H1 (cell line): ENCODE results near the gene IMP3. TPM values are rescaled to one million over a fixed set of nuclear protein-coding genes. Genes with fewer than 3 reads are reported as not detected.

Experiments
- CTCF ChIA-PET: fragments of 300-600 bp; sonication (Branson Sonifier 250); formaldehyde crosslinking; loops from one replicate; lab custom pipeline; 2021; ENCODE audit not compliant: partially characterized antibody; lab: Charles Lee
- POLR2A ChIA-PET: fragments of 300-600 bp; sonication (Branson Sonifier 250); formaldehyde crosslinking; loops from one replicate; lab custom pipeline; 2021; ENCODE audit warnings: inconsistent platforms; ENCODE audit not compliant: partially characterized antibody; lab: Charles Lee
- DNase-seq, 2 experiments: peaks; one replicate each; pipeline versions ENCODE4 v3.0.0 to v3.0.0-alpha.2; 2010 to 2022; ENCODE audit warnings: low spot score in 2 of 2, low read depth in 1 of 2, mixed read lengths in 1 of 2
- FAIRE-seq: peaks from 2 replicates; lab custom pipeline; 2011; peaks lifted over from hg19 to GRCh38; lab: Jason Lieb, UNC
- H2AFZ ChIP-seq: 2 replicates; pipeline ENCODE4 v1.8.1; 2012; ENCODE audit warnings: low read length, inconsistent platforms
- H2AK5ac ChIP-seq: 2 replicates; pipeline ENCODE4 v1.6.1; 2013; ENCODE audit warnings: low read depth, low read length
- H2BK120ac ChIP-seq: replicated peaks from 2 replicates; pipeline ENCODE3; 2013; ENCODE audit warnings: low read depth, low read length, inconsistent platforms
- H2BK12ac ChIP-seq: 2 replicates; pipeline ENCODE4 v1.6.1; 2013; ENCODE audit warnings: low read depth, low read length
- H2BK15ac ChIP-seq: 2 replicates; pipeline ENCODE4 v1.6.1; 2013; ENCODE audit warnings: low read length
- H2BK20ac ChIP-seq: 2 replicates; pipeline ENCODE4 v1.6.1; 2013; ENCODE audit warnings: low read length
- H2BK5ac ChIP-seq: 2 replicates; pipeline ENCODE4 v1.6.1; 2013; ENCODE audit warnings: low read depth, low read length
- H3K14ac ChIP-seq: 2 replicates; pipeline ENCODE4 v1.6.1; 2013; ENCODE audit warnings: inconsistent platforms; ENCODE audit not compliant: insufficient read length
- H3K18ac ChIP-seq: 2 replicates; pipeline ENCODE4 v1.6.1; 2013; ENCODE audit warnings: low read length; ENCODE audit errors: extremely low read depth
- H3K23ac ChIP-seq: 2 replicates; pipeline ENCODE4 v1.6.1; 2013; ENCODE audit warnings: inconsistent platforms; ENCODE audit not compliant: insufficient read length
- H3K23me2 ChIP-seq: 2 replicates; pipeline ENCODE4 v1.6.1; 2013; ENCODE audit warnings: low read depth, low read length
- H3K27ac ChIP-seq: 2 replicates; pipeline ENCODE4 v1.6.1; 2011; ENCODE audit warnings: low read depth, low read length, inconsistent platforms
- H3K27me3 ChIP-seq, 4 experiments: replicated peaks in 1 of 4; 1 replicate in 1 of 4; 2 replicates in 3 of 4; pipeline versions ENCODE4 v1.6.1 to v1.8.1; 2011 to 2013; ENCODE audit warnings: low read length in 3 of 4, mild to moderate bottlenecking in 3 of 4, inconsistent platforms in 2 of 4, mixed read lengths in 2 of 4, moderate library complexity in 1 of 4; ENCODE audit not compliant: control insufficient read depth in 3 of 4, insufficient read depth in 3 of 4; ENCODE audit errors: extremely low read depth in 1 of 4
- H3K36me3 ChIP-seq, 4 experiments: 2 replicates each; pipeline versions ENCODE4 v1.6.1 to v1.8.1; 2011 to 2013; ENCODE audit warnings: mild to moderate bottlenecking in 4 of 4, low read length in 3 of 4, moderate library complexity in 2 of 4, control low read depth in 1 of 4, inconsistent platforms in 1 of 4; ENCODE audit not compliant: insufficient read depth in 4 of 4, control insufficient read depth in 2 of 4
- H3K4ac ChIP-seq: replicated peaks from 2 replicates; pipeline ENCODE3; 2013; ENCODE audit warnings: low read length, low read depth, mixed read lengths, inconsistent platforms; ENCODE audit not compliant: insufficient read length
- H3K4me1 ChIP-seq, 4 experiments: replicated peaks in 1 of 4; 1 replicate in 1 of 4; 2 replicates in 3 of 4; pipeline versions ENCODE4 v1.6.1 to v1.8.1; 2011 to 2013; ENCODE audit warnings: low read length in 3 of 4, inconsistent platforms in 2 of 4, mixed read lengths in 1 of 4; ENCODE audit not compliant: insufficient read depth in 4 of 4, control insufficient read depth in 3 of 4
- H3K4me2 ChIP-seq, 2 experiments: 2 replicates each; pipeline versions ENCODE4 v1.6.1 to v1.8.1; 2011 to 2013; ENCODE audit warnings: low read depth in 2 of 2, low read length in 2 of 2, control low read depth in 1 of 2, inconsistent platforms in 1 of 2, mild to moderate bottlenecking in 1 of 2; ENCODE audit not compliant: insufficient read depth in 1 of 2
- H3K4me3 ChIP-seq, 4 experiments: fragments of 200-600, 300-600 bp in 1 of 4; sonication (generic), shearing (Covaris generic), sonication (Bioruptor Twin) in 1 of 4; 2 replicates each; pipeline versions ENCODE4 v1.5.1 to v1.8.1; 2011 to 2016; ENCODE audit warnings: low read length in 4 of 4, low read depth in 3 of 4, control low read depth in 2 of 4, inconsistent platforms in 2 of 4, mild to moderate bottlenecking in 2 of 4, mixed read lengths in 1 of 4, moderate library complexity in 1 of 4; ENCODE audit not compliant: insufficient read depth in 2 of 4; ENCODE audit errors: extremely low read depth in 1 of 4
- H3K56ac ChIP-seq: replicated peaks from 2 replicates; pipeline ENCODE3; 2013; ENCODE audit warnings: low read depth, mild to moderate bottlenecking, mixed read lengths, low read length, inconsistent platforms; ENCODE audit not compliant: insufficient read length
- H3K79me1 ChIP-seq: 2 replicates; pipeline ENCODE4 v1.6.1; 2013; ENCODE audit warnings: low read depth, low read length, control low read depth
- H3K79me2 ChIP-seq, 2 experiments: 2 replicates each; pipeline versions ENCODE4 v1.6.1 to v1.8.1; 2012 to 2013; ENCODE audit warnings: low read length in 2 of 2, mild to moderate bottlenecking in 2 of 2, inconsistent platforms in 1 of 2; ENCODE audit not compliant: insufficient read depth in 2 of 2, control insufficient read depth in 1 of 2
- H3K9ac ChIP-seq, 4 experiments: replicated peaks in 1 of 4; 1 replicate in 1 of 4; 2 replicates in 3 of 4; pipeline versions ENCODE4 v1.6.1 to v1.8.1; 2011 to 2013; ENCODE audit warnings: low read depth in 3 of 4, low read length in 3 of 4, control low read depth in 2 of 4, mild to moderate bottlenecking in 2 of 4, moderate library complexity in 2 of 4, inconsistent platforms in 1 of 4; ENCODE audit errors: extremely low read depth in 1 of 4
- H3K9me3 ChIP-seq, 2 experiments: 2 replicates each; pipeline versions ENCODE4 v1.6.1 to v1.8.1; 2012 to 2013; ENCODE audit warnings: mild to moderate bottlenecking in 2 of 2, moderate library complexity in 2 of 2, control low read depth in 1 of 2, inconsistent platforms in 1 of 2, low read depth in 1 of 2, low read length in 1 of 2, mixed read lengths in 1 of 2; ENCODE audit not compliant: insufficient read depth in 2 of 2
- H4K20me1 ChIP-seq, 2 experiments: replicated peaks in 1 of 2; 2 replicates each; pipeline versions ENCODE3 to v1.8.1; 2011 to 2013; ENCODE audit warnings: inconsistent platforms in 2 of 2, low read length in 2 of 2, mild to moderate bottlenecking in 1 of 2; ENCODE audit not compliant: insufficient read depth in 2 of 2, control insufficient read depth in 1 of 2
- H4K5ac ChIP-seq: 2 replicates; pipeline ENCODE4 v1.6.1; 2013; ENCODE audit warnings: low read length, low read depth, mixed read lengths, inconsistent platforms; ENCODE audit not compliant: insufficient read length
- H4K8ac ChIP-seq: 2 replicates; pipeline ENCODE4 v1.8.0; 2013; ENCODE audit warnings: mild to moderate bottlenecking, moderate library complexity, low read length, inconsistent platforms; ENCODE audit not compliant: insufficient read depth; ENCODE audit errors: extremely low read depth
- H4K91ac ChIP-seq: replicated peaks from 2 replicates; pipeline ENCODE3; 2013; ENCODE audit warnings: low read length, mixed read lengths, inconsistent platforms; ENCODE audit not compliant: insufficient read length
- BCL11A ChIP-seq, 2 experiments: IDR thresholded peaks; one replicate each; pipeline ENCODE4 v1.6.1; 2011; ENCODE audit warnings: low read depth in 2 of 2, low read length in 2 of 2, mild to moderate bottlenecking in 2 of 2
- EZH2 ChIP-seq: fragments of 200-600 bp; sonication (generic); IDR thresholded peaks from 2 replicates; pipeline ENCODE4 v1.7.1; 2012; ENCODE audit warnings: low read depth, mild to moderate bottlenecking, moderate library complexity, low read length, inconsistent platforms; ENCODE audit not compliant: severe bottlenecking
- NANOG ChIP-seq: IDR thresholded peaks from 2 replicates; pipeline ENCODE4 v1.6.1; 2011; ENCODE audit warnings: low read length, low read depth, mild to moderate bottlenecking, inconsistent platforms; ENCODE audit not compliant: insufficient read depth, poor library complexity, severe bottlenecking
- RAD21 ChIP-seq, 2 experiments: IDR thresholded peaks in 1 of 2; conservative IDR thresholded peaks in 1 of 2; 2 replicates each; pipeline ENCODE4 v1.6.1; 2011; ENCODE audit warnings: low read depth in 2 of 2, low read length in 2 of 2, improper control_type of control experiment in 1 of 2, inconsistent platforms in 1 of 2, mild to moderate bottlenecking in 1 of 2, moderate library complexity in 1 of 2
- RBBP5 ChIP-seq: IDR thresholded peaks from 2 replicates; pipeline ENCODE4 v1.7.1; 2012; ENCODE audit warnings: low read depth, mild to moderate bottlenecking, inconsistent platforms, low read length, moderate library complexity, borderline replicate concordance
- RNF2 ChIP-seq: fragments of 200-900, 300-1000 bp; sonication (generic); IDR thresholded peaks from 2 replicates; pipeline ENCODE4 v1.7.1; 2016; ENCODE audit warnings: borderline replicate concordance, low read depth, mild to moderate bottlenecking, antibody characterized with exemption, low read length; ENCODE audit not compliant: poor library complexity, severe bottlenecking; ENCODE audit errors: missing control alignments
- SIN3A ChIP-seq, 2 experiments: IDR thresholded peaks in 1 of 2; conservative IDR thresholded peaks in 1 of 2; 2 replicates each; pipeline ENCODE4 v1.6.1; 2011 to 2012; ENCODE audit warnings: low read length in 2 of 2, improper control_type of control experiment in 1 of 2, low read depth in 1 of 2, mild to moderate bottlenecking in 1 of 2
- SIX5 ChIP-seq: IDR thresholded peaks from 2 replicates; pipeline ENCODE4 v1.6.1; 2011; ENCODE audit warnings: mild to moderate bottlenecking, low read depth, low read length
- SP2 ChIP-seq: IDR thresholded peaks from 2 replicates; pipeline ENCODE4 v1.6.1; 2012; ENCODE audit warnings: mild to moderate bottlenecking, low read length, inconsistent platforms
- YY1 ChIP-seq: IDR thresholded peaks from 2 replicates; pipeline ENCODE4 v1.6.1; 2011; ENCODE audit warnings: low read depth, mild to moderate bottlenecking, low read length
- WGBS, 2 experiments: shearing (Covaris generic) in 1 of 2; methylation state at CpG; one replicate each; pipeline versions ENCODE4 v1.1.6 to v1.1.7; 2013 to 2015; ENCODE audit warnings: low lambda C conversion rate in 2 of 2, mixed read lengths in 2 of 2, inconsistent platforms in 1 of 2, low coverage in 1 of 2, missing lambda C conversion rate in 1 of 2; ENCODE audit not compliant: insufficient replicate concordance in 2 of 2, insufficient coverage in 1 of 2, insufficient read length in 1 of 2; ENCODE audit errors: extremely low coverage in 1 of 2, missing lambda C conversion rate in 1 of 2; 5-methylcytosine and 5-hydroxymethylcytosine counted together
- polyA plus RNA-seq, 7 experiments: library from polyadenylated mRNA; depleted of rRNA in 3 of 7; stranded (reverse) in 5 of 7; unstranded in 2 of 7; fragments of >200 nt in 5 of 7; fragments of 200-250 nt in 2 of 7; gene quantifications; 1 replicate in 5 of 7; 2 replicates in 1 of 7; 4 replicates in 1 of 7; pipeline versions ENCODE4 v1.2.1 to v1.2.3, GENCODE V29; 2011 to 2013; ENCODE audit warnings: missing spikeins in 2 of 7, mixed read lengths in 2 of 7
- total RNA-seq: library from RNA; stranded (reverse); fragmentation: NEBNext Ultra II Directional; extraction: Animal tissue kit (Norgen Biotek cat#: 25700); gene quantifications from 2 replicates; pipeline ENCODE4 v1.2.1, GENCODE V29; 2021
- TF ChIP-seq, protein P1 (sequence below): IDR thresholded peaks from 2 replicates; pipeline ENCODE4 v1.6.1; 2012; ENCODE audit warnings: low read length, inconsistent platforms

Gene IMP3
- total and polyA plus RNA-seq, 2 of the 8 experiments (the other 6 are each of a cell fraction or from before 2014, with no cell fraction given), result 114 to 273 TPM

- Histone ChIP-seq H3K79me1 (no peaks in the 10 kb centered on the region; the same call in 1 of the 2 replicates), H3K27ac (no peak overlapping the region), H2BK20ac (no peak overlapping the region), H4K8ac (no peak overlapping the region), H4K20me1 (no peaks in the 10 kb centered on the region), H2BK15ac (no peak overlapping the region), H3K4me3 (no peak overlapping the region), H2AK5ac (no peak overlapping the region), H2BK120ac (no peak overlapping the region), H3K23me2 (peaks cover 5% of the 10 kb centered on the region), H3K18ac (no peak overlapping the region), H3K4ac (no peak overlapping the region), H3K4me2 (no peak overlapping the region), H3K79me2 (no peaks in the 10 kb centered on the region), H3K14ac (no peak overlapping the region), H3K56ac (no peak overlapping the region), H3K9me3 (no peaks in the 10 kb centered on the region), H4K91ac (no peak overlapping the region), H2BK5ac (no peak overlapping the region), H3K4me1 (peaks cover 0 to 3% (median 0%) of the 10 kb centered on the region in 4 experiments; a peak in 3 of 7 replicates), H2BK12ac (no peak overlapping the region), H2AFZ (no peak overlapping the region), H3K9ac (no peak overlapping the region), H3K23ac (no peak overlapping the region), H3K36me3 (peaks cover 0 to 16% (median 4%) of the 10 kb centered on the region in 4 experiments; a peak in 5 of 8 replicates), H3K27me3 (no peaks in the 10 kb centered on the region), H4K5ac (no peak overlapping the region)
- POLR2A ChIA-PET, result interaction anchor here (2.0 to 6.7 kb wide), 2 partner anchors 11 to 16 kb away, joined by 4 to 73 read pairs; partner anchors contain the start of gene IMP3
- no peak for DNase-seq
- FAIRE-seq, result no peak
- 89% methylated on average over 2 of the region's 2 CpGs; no CpG with 5 or more reads in 1 of the 2 experiments for WGBS, 2 experiments
- CTCF ChIA-PET, result no interaction called here
- TF ChIP-seq EZH2 (no peak), RNF2 (no peak), RBBP5 (no peak), RAD21 (IDR thresholded peaks at IDR 0.05 in 1 of 2, conservative IDR thresholded peaks at IDR 0.05 in 1 of 2; ENCODE audit: low read depth in 2 of 2, low read length in 2 of 2) (no peak), YY1 (no peak), SP2 (no peak), SIN3A (conservative IDR thresholded peaks at IDR 0.05 in 1 of 2, IDR thresholded peaks at IDR 0.05 in 1 of 2; ENCODE audit: low read depth in 1 of 2, low read length in 2 of 2) (no peak), NANOG (no peak), BCL11A (IDR thresholded peaks at IDR 0.05; ENCODE audit: low read depth in 2 of 2, low read length in 2 of 2) (no peak), SIX5 (no peak)
- TF ChIP-seq, protein P1, sequence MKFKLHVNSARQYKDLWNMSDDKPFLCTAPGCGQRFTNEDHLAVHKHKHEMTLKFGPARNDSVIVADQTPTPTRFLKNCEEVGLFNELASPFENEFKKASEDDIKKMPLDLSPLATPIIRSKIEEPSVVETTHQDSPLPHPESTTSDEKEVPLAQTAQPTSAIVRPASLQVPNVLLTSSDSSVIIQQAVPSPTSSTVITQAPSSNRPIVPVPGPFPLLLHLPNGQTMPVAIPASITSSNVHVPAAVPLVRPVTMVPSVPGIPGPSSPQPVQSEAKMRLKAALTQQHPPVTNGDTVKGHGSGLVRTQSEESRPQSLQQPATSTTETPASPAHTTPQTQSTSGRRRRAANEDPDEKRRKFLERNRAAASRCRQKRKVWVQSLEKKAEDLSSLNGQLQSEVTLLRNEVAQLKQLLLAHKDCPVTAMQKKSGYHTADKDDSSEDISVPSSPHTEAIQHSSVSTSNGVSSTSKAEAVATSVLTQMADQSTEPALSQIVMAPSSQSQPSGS, result no peak
Measured at GRCh38 chr15:75622505-75622904, 17.5 kb downstream of the IMP3 start.
